GM12878 (cell line): ENCODE measurements around the gene RALGAPA1.

Experiments
- JUND ChIP-seq: IDR thresholded peaks from 2 replicates; pipeline ENCODE4 v1.6.1; 2012; ENCODE audit warnings: low read depth, mild to moderate bottlenecking, low read length, improper control_type of control experiment, moderate library complexity
- MTA3 ChIP-seq: IDR thresholded peaks from 2 replicates; pipeline ENCODE4 v1.6.1; 2012; ENCODE audit warnings: low read length, inconsistent platforms, borderline replicate concordance
- POLR2AphosphoS5 ChIP-seq: IDR thresholded peaks from 2 replicates; pipeline ENCODE4 v1.6.1; 2011; ENCODE audit warnings: mild to moderate bottlenecking, low read length, inconsistent platforms
- RBBP5 ChIP-seq: fragments of 200-600 bp; sonication (generic); conservative IDR thresholded peaks from 2 replicates; pipeline ENCODE4 v1.6.1; 2016
- RUNX3 ChIP-seq: IDR thresholded peaks from 2 replicates; pipeline ENCODE4 v1.6.1; 2012; ENCODE audit warnings: low read length, inconsistent platforms
- SIN3A ChIP-seq: IDR thresholded peaks from 2 replicates; pipeline ENCODE4 v1.6.1; 2012; ENCODE audit warnings: low read depth, low read length, improper control_type of control experiment
- SP1 ChIP-seq: IDR thresholded peaks from one replicate; pipeline ENCODE4 v1.6.1; 2011; ENCODE audit warnings: low read depth, low read length
- SREBF2 ChIP-seq: IDR thresholded peaks from 2 replicates; pipeline ENCODE4 v1.6.1; 2012; ENCODE audit warnings: mild to moderate bottlenecking, low read length
- SUZ12 ChIP-seq: fragments of 200-600 bp; sonication (generic); IDR thresholded peaks from one replicate; pipeline ENCODE4 v1.6.1; 2018; ENCODE audit warnings: antibody characterized with exemption, mild to moderate bottlenecking; ENCODE audit not compliant: unreplicated experiment
- YY1 ChIP-seq: IDR thresholded peaks from 2 replicates; pipeline ENCODE4 v1.6.1; 2011; ENCODE audit warnings: low read depth, mild to moderate bottlenecking, low read length
- TF ChIP-seq, protein P1 (sequence below), 3 experiments: IDR thresholded peaks in 2 of 3; conservative IDR thresholded peaks in 1 of 3; 2 replicates each; pipeline ENCODE4 v1.5.1; 2011; ENCODE audit warnings: low read depth in 3 of 3, low read length in 3 of 3, mild to moderate bottlenecking in 3 of 3, control low read depth in 2 of 3, moderate library complexity in 2 of 3, inconsistent platforms in 1 of 3, mixed read lengths in 1 of 3; ENCODE audit not compliant: control insufficient read depth in 2 of 3, insufficient read depth in 1 of 3; ENCODE audit errors: extremely low read depth in 1 of 3

DNA sequence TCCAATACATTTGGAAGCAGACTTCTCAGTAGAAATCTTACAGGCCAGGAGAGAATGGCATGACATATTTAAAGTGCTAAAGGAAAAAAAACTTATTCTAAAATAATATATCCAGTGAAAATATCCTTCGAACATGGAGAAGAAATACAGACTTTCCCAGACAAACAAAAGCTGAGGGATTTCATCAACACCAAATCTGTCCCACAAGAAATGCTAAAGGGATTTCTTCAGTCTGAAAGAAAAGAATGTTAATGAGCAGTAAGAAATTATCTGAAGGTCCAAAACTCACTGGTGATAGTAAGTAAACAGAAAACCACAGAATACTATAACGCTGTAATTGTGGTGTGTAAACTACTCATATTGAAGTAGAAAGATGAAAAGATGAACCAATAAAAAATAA, 171.2 kb downstream of the RALGAPA1 start:
- TF ChIP-seq, protein P1, sequence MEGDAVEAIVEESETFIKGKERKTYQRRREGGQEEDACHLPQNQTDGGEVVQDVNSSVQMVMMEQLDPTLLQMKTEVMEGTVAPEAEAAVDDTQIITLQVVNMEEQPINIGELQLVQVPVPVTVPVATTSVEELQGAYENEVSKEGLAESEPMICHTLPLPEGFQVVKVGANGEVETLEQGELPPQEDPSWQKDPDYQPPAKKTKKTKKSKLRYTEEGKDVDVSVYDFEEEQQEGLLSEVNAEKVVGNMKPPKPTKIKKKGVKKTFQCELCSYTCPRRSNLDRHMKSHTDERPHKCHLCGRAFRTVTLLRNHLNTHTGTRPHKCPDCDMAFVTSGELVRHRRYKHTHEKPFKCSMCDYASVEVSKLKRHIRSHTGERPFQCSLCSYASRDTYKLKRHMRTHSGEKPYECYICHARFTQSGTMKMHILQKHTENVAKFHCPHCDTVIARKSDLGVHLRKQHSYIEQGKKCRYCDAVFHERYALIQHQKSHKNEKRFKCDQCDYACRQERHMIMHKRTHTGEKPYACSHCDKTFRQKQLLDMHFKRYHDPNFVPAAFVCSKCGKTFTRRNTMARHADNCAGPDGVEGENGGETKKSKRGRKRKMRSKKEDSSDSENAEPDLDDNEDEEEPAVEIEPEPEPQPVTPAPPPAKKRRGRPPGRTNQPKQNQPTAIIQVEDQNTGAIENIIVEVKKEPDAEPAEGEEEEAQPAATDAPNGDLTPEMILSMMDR (IDR thresholded peaks at IDR 0.05 in 2 of 3, conservative IDR thresholded peaks at IDR 0.05 in 1 of 3; ENCODE audit: control insufficient read depth in 2 of 3, extremely low read depth in 1 of 3, insufficient read depth in 1 of 3, low read depth in 3 of 3, low read length in 3 of 3), result no peak
- no peak for TF ChIP-seq SIN3A
- TF ChIP-seq RBBP5, result no peak
- no peak for TF ChIP-seq YY1
- TF ChIP-seq JUND, result no peak
- no peak for TF ChIP-seq SREBF2
- no peak for TF ChIP-seq MTA3
- TF ChIP-seq RUNX3, result no peak
- no peak for TF ChIP-seq SUZ12
- TF ChIP-seq SP1, result no peak
- no peak for TF ChIP-seq POLR2AphosphoS5
